HL-60/S4 treated with phorbol 12-myristate 13-acetate at 8.2 ng/mL for 4 days and 3 days (cell line): Measurements from ENCODE around the gene BMPR1A.

Source experiments
- in situ Hi-C: fragments of 300-500 bp; cut with MboI; formaldehyde crosslinking; loops from 2 replicates; pipeline ENCODE4 v1.15.0; 2022; ENCODE audit warnings: low sequenced_read_pairs

Gene BMPR1A

DNA sequence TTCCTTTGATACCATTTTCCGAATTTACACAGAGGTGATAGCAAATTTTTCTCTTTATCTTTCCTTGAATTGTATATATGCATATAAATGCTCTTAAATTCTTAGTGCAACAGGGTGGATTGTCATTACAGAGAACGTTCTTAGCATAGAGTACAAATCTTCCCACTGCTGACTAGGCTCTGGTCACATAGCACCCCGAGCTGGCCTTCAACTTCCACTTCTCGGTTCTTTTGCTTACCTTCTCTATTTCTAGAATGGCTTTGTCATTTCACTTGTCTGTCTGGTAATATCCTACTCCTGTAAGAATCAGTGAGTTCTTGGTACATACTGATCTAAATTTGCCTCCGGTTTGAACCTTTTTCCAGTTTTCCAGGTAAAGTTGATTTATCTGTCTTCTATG, 225.3 kb downstream of the BMPR1A start:
- in situ Hi-C loops, result no loop called here
